GM23338 (cell line): Measurements from ENCODE around the gene CHMP4B.

Experiments used
- CREB1 ChIP-seq: fragments of 250-450 bp; sonication (Bioruptor Pico); IDR thresholded peaks from 2 replicates; pipeline ENCODE4 v1.5.0; 2020; ENCODE audit warnings: low read depth, mild to moderate bottlenecking, moderate library complexity
- EZH2 ChIP-seq: fragments of 200-600 bp; sonication (generic); IDR thresholded peaks from one replicate; pipeline ENCODE4 v1.8.0; 2017; ENCODE audit warnings: antibody characterized with exemption, mild to moderate bottlenecking, low read depth; ENCODE audit not compliant: unreplicated experiment
- EZH2phosphoT487 ChIP-seq: fragments of 200-600 bp; sonication (generic); IDR thresholded peaks from one replicate; pipeline ENCODE4 v1.8.1; 2018; ENCODE audit warnings: antibody characterized with exemption; ENCODE audit not compliant: unreplicated experiment
- NANOG ChIP-seq: IDR thresholded peaks from 2 replicates; pipeline ENCODE4 v1.6.1; 2016; ENCODE audit warnings: antibody characterized with exemption, borderline replicate concordance
- POLR2AphosphoS5 ChIP-seq: IDR thresholded peaks from 2 replicates; pipeline ENCODE4 v1.6.1; 2016; ENCODE audit warnings: antibody characterized with exemption, low read depth
- REST ChIP-seq: IDR thresholded peaks from one replicate; pipeline ENCODE4 v1.6.1; 2018; ENCODE audit warnings: antibody characterized with exemption; ENCODE audit not compliant: unreplicated experiment
- TF ChIP-seq, protein P1 (sequence below), 2 experiments: fragments of 200-600 bp in 1 of 2; sonication (generic) in 1 of 2; conservative IDR thresholded peaks; 2 replicates each; pipeline versions ENCODE4 v1.5.1 to v1.6.1; 2016 to 2017; ENCODE audit warnings: antibody characterized with exemption in 2 of 2, low read depth in 2 of 2, mild to moderate bottlenecking in 2 of 2, moderate library complexity in 1 of 2

- no peak for TF ChIP-seq EZH2
- TF ChIP-seq, protein P1, sequence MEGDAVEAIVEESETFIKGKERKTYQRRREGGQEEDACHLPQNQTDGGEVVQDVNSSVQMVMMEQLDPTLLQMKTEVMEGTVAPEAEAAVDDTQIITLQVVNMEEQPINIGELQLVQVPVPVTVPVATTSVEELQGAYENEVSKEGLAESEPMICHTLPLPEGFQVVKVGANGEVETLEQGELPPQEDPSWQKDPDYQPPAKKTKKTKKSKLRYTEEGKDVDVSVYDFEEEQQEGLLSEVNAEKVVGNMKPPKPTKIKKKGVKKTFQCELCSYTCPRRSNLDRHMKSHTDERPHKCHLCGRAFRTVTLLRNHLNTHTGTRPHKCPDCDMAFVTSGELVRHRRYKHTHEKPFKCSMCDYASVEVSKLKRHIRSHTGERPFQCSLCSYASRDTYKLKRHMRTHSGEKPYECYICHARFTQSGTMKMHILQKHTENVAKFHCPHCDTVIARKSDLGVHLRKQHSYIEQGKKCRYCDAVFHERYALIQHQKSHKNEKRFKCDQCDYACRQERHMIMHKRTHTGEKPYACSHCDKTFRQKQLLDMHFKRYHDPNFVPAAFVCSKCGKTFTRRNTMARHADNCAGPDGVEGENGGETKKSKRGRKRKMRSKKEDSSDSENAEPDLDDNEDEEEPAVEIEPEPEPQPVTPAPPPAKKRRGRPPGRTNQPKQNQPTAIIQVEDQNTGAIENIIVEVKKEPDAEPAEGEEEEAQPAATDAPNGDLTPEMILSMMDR (conservative IDR thresholded peaks at IDR 0.05; ENCODE audit: low read depth in 2 of 2): peak; percentile 48 to 56
- no peak for TF ChIP-seq EZH2phosphoT487
- no peak for TF ChIP-seq NANOG
- no peak for TF ChIP-seq REST
- TF ChIP-seq POLR2AphosphoS5: no peak
- TF ChIP-seq CREB1: no peak
Measured at GRCh38 chr20:33897313-33897912, 86.3 kb downstream of the CHMP4B start.
